ENCODE data around the gene SSBP3. TPM values are rescaled to one million over a fixed set of nuclear protein-coding genes. Genes with fewer than 3 reads are reported as not detected.

Gene SSBP3
- total RNA-seq, 4 donors from 2014 or later: 15.4 to 23.0 (median 18.2) TPM

GRCh38 chr1:54265659-54266058, 140.5 kb downstream of the SSBP3 start:
- no peak overlapping the region for H3K27ac ChIP-seq
- 70 to 72% methylated on average over 5 to 6 of the region's 6 CpGs for WGBS, 2 donors
- no peak overlapping the region for H3K4me3 ChIP-seq (replicated peaks in 1 of 3)
- H3K36me3 ChIP-seq: no peaks in the 10 kb centered on the region
- TF ChIP-seq CTCF (IDR thresholded peaks at IDR 0.05): no peak
- TF ChIP-seq POLR2A (IDR thresholded peaks at IDR 0.05): no peak
- DNase-seq: no peak
- H3K27me3 ChIP-seq: no peaks in the 10 kb centered on the region
- H3K9me3 ChIP-seq: no peaks in the 10 kb centered on the region
- intact Hi-C loops (cut with DNase I): no loop called here
- H3K4me1 ChIP-seq: peaks cover 9 to 27% of the 10 kb centered on the region in 2 donors

- H3K36me3 ChIP-seq: no peaks in the 10 kb centered on the region
- 87 to 89% methylated on average over 5 to 6 of the region's 8 CpGs for WGBS, 2 donors
- H3K27ac ChIP-seq: no peak overlapping the region
- intact Hi-C loops (cut with DNase I): no loop called here
- no peak for DNase-seq
- TF ChIP-seq POLR2A (IDR thresholded peaks at IDR 0.05): no peak
- no peak for TF ChIP-seq CTCF (IDR thresholded peaks at IDR 0.05)
- H3K27me3 ChIP-seq: no peaks in the 10 kb centered on the region
- H3K9me3 ChIP-seq: no peaks in the 10 kb centered on the region
- H3K4me3 ChIP-seq (replicated peaks in 1 of 3): no peak overlapping the region
- H3K4me1 ChIP-seq: peaks cover 9 to 27% of the 10 kb centered on the region in 2 donors
Observed at GRCh38 chr1:54265126-54265525, 141.1 kb downstream of the SSBP3 start.

- Histone ChIP-seq H3K27me3 (no peaks in the 10 kb centered on the region), H3K9me3 (no peaks in the 10 kb centered on the region), H3K4me1 (peaks cover 9 to 22% of the 10 kb centered on the region in 2 donors), H3K4me3 (replicated peaks in 1 of 3) (no peak overlapping the region), H3K36me3 (no peaks in the 10 kb centered on the region), H3K27ac (no peak overlapping the region)
- TF ChIP-seq CTCF (IDR thresholded peaks at IDR 0.05) (no peak), POLR2A (IDR thresholded peaks at IDR 0.05) (no peak)
- intact Hi-C loops (cut with DNase I): no loop called here
- WGBS, 2 donors: 83 to 87% methylated on average over 6 of the region's 6 CpGs
- no peak for DNase-seq
Observed at GRCh38 chr1:54263601-54264226, 142.5 kb downstream of the SSBP3 start.

GRCh38 chr1:54262244-54262643, 143.9 kb downstream of the SSBP3 start:
- Histone ChIP-seq H3K4me3 (replicated peaks in 1 of 3) (no peak overlapping the region), H3K9me3 (no peaks in the 10 kb centered on the region), H3K4me1 (peaks cover 9 to 20% of the 10 kb centered on the region in 2 donors), H3K27ac (no peak overlapping the region), H3K36me3 (no peaks in the 10 kb centered on the region), H3K27me3 (no peaks in the 10 kb centered on the region)
- no peak for DNase-seq
- no peak for TF ChIP-seq POLR2A (IDR thresholded peaks at IDR 0.05)
- TF ChIP-seq CTCF (IDR thresholded peaks at IDR 0.05): no peak
- intact Hi-C loops (cut with DNase I): no loop called here
- WGBS, 2 donors: 94% methylated on average over 7 of the region's 7 CpGs

- no peaks in the 10 kb centered on the region for H3K27me3 ChIP-seq
- no peaks in the 10 kb centered on the region for H3K9me3 ChIP-seq
- H3K4me3 ChIP-seq (replicated peaks in 1 of 3): no peak overlapping the region
- 89 to 97% methylated on average over 10 of the region's 10 CpGs for WGBS, 2 donors
- H3K4me1 ChIP-seq: peaks cover 9 to 15% of the 10 kb centered on the region in 2 donors
- intact Hi-C loops (cut with DNase I): no loop called here
- TF ChIP-seq CTCF (IDR thresholded peaks at IDR 0.05) (no peak), POLR2A (IDR thresholded peaks at IDR 0.05) (no peak)
- no peak for DNase-seq
- no peaks in the 10 kb centered on the region for H3K36me3 ChIP-seq
- no peak overlapping the region for H3K27ac ChIP-seq
Observed at GRCh38 chr1:54260810-54261209, 145.4 kb downstream of the SSBP3 start.

All from thyroid gland (tissue), 4 donors.